Activated CD8-positive, alpha-beta T cell treated with anti-CD3 and anti-CD28 coated beads, Interleukin-2, amount 10 ng/mL, durations not matched to agents 7 days and 5 days (primary cell): ENCODE data around the gene FARSB. TPM values are rescaled to one million over a fixed set of nuclear protein-coding genes. Genes with fewer than 3 reads are reported as not detected.

ENCODE experiments used
- total RNA-seq, 2 experiments: library from RNA; stranded (reverse); gene quantifications; one replicate each; pipeline ENCODE4 v1.2.3, GENCODE V29; 2021

The FARSB gene
- total RNA-seq, 2 experiments from 2014 or later: 26.9 to 28.0 TPM

Other genes with a start within 250 kb of the FARSB start
- gene SGPP2, start 231.5 kb downstream of the FARSB start, total RNA-seq: under 1 TPM; 0.08 to 0.11 TPM
- not detected for gene MOGAT1, start 15.6 kb upstream of the FARSB start, total RNA-seq
- gene ACSL3, start 204.9 kb upstream of the FARSB start, total RNA-seq: 10 to 100 TPM; 46.5 to 54.6 TPM